Small intestine (tissue), 7 donors: ENCODE results near the gene CSRNP2. TPM values are rescaled to one million over a fixed set of nuclear protein-coding genes. Genes with fewer than 3 reads are reported as not detected.
"Not testable (repeated sequence)": the region's sequence is repeated elsewhere in the genome, so short reads cannot be mapped to it uniquely, and the experiment has no call there.

Experiments used
- DNase-seq, 2 donors: peaks; one replicate each; pipeline versions ENCODE4 v3.0.0 to v3.0.0-alpha.2; 2013
- FAIRE-seq: peaks from 2 replicates; lab custom pipeline; 2012; peaks lifted over from hg19 to GRCh38; lab: Jason Lieb, UNC
- H3K27ac ChIP-seq, 3 donors: one replicate each; pipeline ENCODE4 v1.5.1; 2013; ENCODE audit warnings: low read length in 2 of 3, mild to moderate bottlenecking in 2 of 3, control low read depth in 1 of 3, inconsistent platforms in 1 of 3, low read depth in 1 of 3, moderate library complexity in 1 of 3
- H3K27me3 ChIP-seq, 3 donors: one replicate each; pipeline ENCODE4 v1.6.1; 2013; ENCODE audit warnings: low read length in 3 of 3, inconsistent platforms in 1 of 3; ENCODE audit not compliant: control insufficient read depth in 3 of 3, insufficient read depth in 3 of 3
- H3K36me3 ChIP-seq, 3 donors: one replicate each; pipeline ENCODE4 v1.6.1; 2013; ENCODE audit warnings: low read length in 3 of 3, inconsistent platforms in 1 of 3, low read depth in 1 of 3, mild to moderate bottlenecking in 1 of 3, moderate library complexity in 1 of 3; ENCODE audit not compliant: control insufficient read depth in 3 of 3, insufficient read depth in 2 of 3
- H3K4me1 ChIP-seq, 3 donors: one replicate each; pipeline ENCODE4 v1.6.1; 2013; ENCODE audit warnings: low read length in 2 of 3, inconsistent platforms in 1 of 3, low read depth in 1 of 3, mild to moderate bottlenecking in 1 of 3, moderate library complexity in 1 of 3; ENCODE audit not compliant: control insufficient read depth in 3 of 3, insufficient read depth in 2 of 3
- H3K4me3 ChIP-seq, 3 donors: one replicate each; pipeline ENCODE4 v1.5.1; 2013; ENCODE audit warnings: low read length in 3 of 3, control low read depth in 1 of 3, inconsistent platforms in 1 of 3, low read depth in 1 of 3, mild to moderate bottlenecking in 1 of 3, moderate library complexity in 1 of 3
- H3K9me3 ChIP-seq, 2 donors: one replicate each; pipeline ENCODE4 v1.6.1; 2013; ENCODE audit warnings: low read depth in 1 of 2, low read length in 1 of 2; ENCODE audit not compliant: control insufficient read depth in 2 of 2, insufficient read depth in 1 of 2
- WGBS, 3 donors: extraction: QIAGEN DNeasy Blood & Tissue Kit; methylation state at CpG; one replicate each; pipeline ENCODE4 v1.1.7; 2013; 5-methylcytosine and 5-hydroxymethylcytosine counted together
- polyA plus RNA-seq, 4 donors: library from polyadenylated mRNA; stranded (reverse) in 3 of 4; unstranded in 1 of 4; fragments of 200-250 nt in 3 of 4; fragments of 120-200 nt in 1 of 4; gene quantifications; one replicate each; pipeline versions ENCODE4 v1.2.1 to v1.2.3, GENCODE V29; 2013
- donor health status: healthy with polysubstance abuse.
- donor health status: control.
- donor health status: control.
- donor health status: Bipolar disorder and iron deficiency.
- donor health status: healthy.

The CSRNP2 gene
- polyA plus RNA-seq, 4 donors, result 3.8 to 14.5 (median 8.1) TPM

DNA sequence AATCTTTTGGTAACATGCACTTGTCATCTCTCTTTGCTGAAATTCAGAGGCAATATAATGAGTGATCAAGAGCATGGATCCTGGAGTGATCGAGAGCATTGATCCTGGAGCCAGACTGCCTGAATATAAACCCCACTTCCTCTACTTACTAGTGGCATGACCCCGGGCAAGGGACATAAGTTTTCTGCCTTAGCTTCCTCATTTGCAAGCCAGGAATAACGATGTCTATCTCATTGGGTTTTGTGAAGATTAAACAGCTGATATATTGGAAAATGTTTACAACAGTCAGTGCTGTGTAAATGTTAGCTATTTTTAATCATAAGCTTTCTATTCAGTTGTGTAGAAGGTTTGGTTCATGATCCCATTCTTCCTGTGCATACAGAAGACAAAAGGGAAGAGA, 2.4 kb upstream of the CSRNP2 start:
- Histone ChIP-seq H3K27ac (no peak overlapping the region), H3K9me3 (no peaks in the 10 kb centered on the region)
- WGBS, 3 donors, result 46 to 56% (median 55%) methylated on average over 3 of the region's 3 CpGs

GRCh38 chr12:51082561-51083125, 753 bp downstream of the CSRNP2 start:
- Histone ChIP-seq H3K36me3 (peaks cover 0 to 3% (median 0%) of the 10 kb centered on the region in 3 donors), H3K27ac (peak overlapping the region; percentile 64 to 91 (median 71)), H3K4me1 (peaks cover 0 to 5% (median 0%) of the 10 kb centered on the region in 3 donors), H3K9me3 (no peaks in the 10 kb centered on the region), H3K4me3 (peak overlapping the region; percentile 65 to 90 (median 86)), H3K27me3 (no peaks in the 10 kb centered on the region)
- 3 to 4% (median 4%) methylated on average over 18 of the region's 18 CpGs for WGBS, 3 donors
- DNase-seq, result peak in 1 of 2 donors; percentile 42
- FAIRE-seq, result no peak

More for the DNA sequence above, 2.4 kb upstream of the CSRNP2 start:
- Histone ChIP-seq H3K4me3 (no peak overlapping the region), H3K4me1 (peaks cover 0 to 5% (median 0%) of the 10 kb centered on the region in 3 donors), H3K27me3 (no peaks in the 10 kb centered on the region), H3K36me3 (peaks cover 0 to 12% (median 0%) of the 10 kb centered on the region in 3 donors)
- no peak for FAIRE-seq
- DNase-seq, result no peak

DNA sequence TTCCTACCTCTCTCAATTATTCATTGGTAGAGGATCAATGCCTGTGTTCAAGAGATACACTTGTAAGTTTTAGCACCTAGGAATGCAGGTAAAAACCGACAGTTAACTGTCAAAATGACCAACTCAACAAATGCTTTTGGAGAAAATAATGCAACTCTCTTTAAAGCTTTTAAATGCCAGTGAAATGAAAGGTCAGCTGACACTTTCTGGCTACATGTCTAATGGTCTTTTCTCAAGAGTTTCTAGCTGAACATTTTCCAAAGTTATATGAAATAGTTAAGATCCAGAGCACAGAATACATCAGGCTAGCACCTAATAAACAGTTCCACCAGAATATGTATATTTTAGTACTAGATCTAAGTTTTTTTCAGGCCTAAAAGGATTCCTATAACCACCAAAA, 2.0 kb downstream of the CSRNP2 start:
- no peak overlapping the region for H3K4me3 ChIP-seq
- FAIRE-seq (no peak), DNase-seq (no peak)
- H3K36me3 ChIP-seq, result peaks cover under 1 to 2% (median under 1%) of the 10 kb centered on the region in 3 donors
- no peaks in the 10 kb centered on the region for H3K9me3 ChIP-seq
- H3K4me1 ChIP-seq, result peaks cover 0 to 5% (median 0%) of the 10 kb centered on the region in 3 donors
- 80 to 89% (median 86%) methylated on average over 1 of the region's 1 CpG for WGBS, 3 donors
- H3K27me3 ChIP-seq, result no peaks in the 10 kb centered on the region
- no peak overlapping the region for H3K27ac ChIP-seq

DNA sequence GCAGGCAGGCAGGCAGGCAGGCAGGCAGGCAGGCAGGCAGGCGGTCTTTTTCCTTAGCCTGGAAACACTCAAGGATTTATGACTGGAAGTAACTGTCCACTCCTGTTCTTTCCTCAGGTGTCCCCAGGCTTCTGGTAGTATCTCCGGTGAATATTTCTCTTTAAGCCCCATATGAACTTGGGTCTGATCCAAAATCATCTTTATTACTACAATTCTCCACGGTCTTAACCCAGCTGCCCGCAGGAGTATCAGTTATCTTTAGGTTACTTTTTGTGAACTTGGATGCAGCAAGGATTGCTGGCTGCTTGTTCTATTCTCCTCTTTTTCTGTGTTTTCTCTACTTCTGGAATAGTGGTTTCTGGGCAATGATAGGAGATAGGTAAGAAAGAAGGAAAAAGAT, 3.3 kb downstream of the CSRNP2 start:
- no peak overlapping the region for H3K27ac ChIP-seq
- H3K27me3 ChIP-seq, result no peaks in the 10 kb centered on the region
- 21 to 61% (median 51%) methylated on average over 3 to 4 of the region's 4 CpGs for WGBS, 3 donors
- no peak for DNase-seq
- no peak for FAIRE-seq
- peaks cover 0 to 5% (median 0%) of the 10 kb centered on the region in 3 donors for H3K4me1 ChIP-seq
- H3K4me3 ChIP-seq, result no peak overlapping the region
- peaks cover 2 to 9% (median 3%) of the 10 kb centered on the region in 3 donors for H3K36me3 ChIP-seq
- no peaks in the 10 kb centered on the region for H3K9me3 ChIP-seq

- FAIRE-seq, H3K27me3 ChIP-seq, H3K4me3 ChIP-seq, H3K4me1 ChIP-seq, H3K27ac ChIP-seq, H3K9me3 ChIP-seq, DNase-seq: not testable (repeated sequence)
- 91 to 96% (median 94%) methylated on average over 6 of the region's 6 CpGs for WGBS, 3 donors
- peaks cover 2 to 11% (median 3%) of the 10 kb centered on the region in 3 donors for H3K36me3 ChIP-seq
Measured at GRCh38 chr12:51078866-51079265, 4.5 kb downstream of the CSRNP2 start.

DNA sequence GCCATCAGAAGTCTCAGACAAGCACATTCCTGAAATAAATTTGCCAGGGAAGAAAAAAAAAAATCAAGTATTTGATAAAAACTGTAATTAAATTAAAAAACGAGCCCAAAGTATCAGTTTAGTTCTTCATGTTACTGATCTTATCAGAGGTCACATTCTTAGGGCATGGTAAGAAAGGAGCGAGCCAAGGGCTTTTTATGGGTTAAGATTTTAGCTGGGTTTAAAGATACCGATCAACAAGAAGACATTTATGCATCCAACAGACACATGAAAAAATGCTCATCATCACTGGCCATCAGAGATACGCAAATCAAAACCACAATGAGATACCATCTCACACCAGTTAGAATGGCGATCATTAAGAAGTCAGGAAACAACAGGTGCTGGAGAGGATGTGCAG, 5.0 kb downstream of the CSRNP2 start:
- not testable (repeated sequence) for H3K4me3 ChIP-seq, H3K27me3 ChIP-seq, H3K27ac ChIP-seq, H3K4me1 ChIP-seq, H3K9me3 ChIP-seq, DNase-seq, FAIRE-seq
- 76 to 87% (median 84%) methylated on average over 5 of the region's 5 CpGs for WGBS, 3 donors
- peaks cover 3 to 16% (median 5%) of the 10 kb centered on the region in 3 donors for H3K36me3 ChIP-seq

- Histone ChIP-seq H3K36me3 (peaks cover 3 to 20% (median 5%) of the 10 kb centered on the region in 3 donors), H3K4me3 (no peak overlapping the region), H3K4me1 (peaks cover 0 to 5% (median 0%) of the 10 kb centered on the region in 3 donors), H3K27me3 (no peaks in the 10 kb centered on the region), H3K9me3 (no peaks in the 10 kb centered on the region), H3K27ac (no peak overlapping the region)
- DNase-seq, result no peak
- no peak for FAIRE-seq
- 67 to 76% (median 67%) methylated on average over 5 of the region's 5 CpGs for WGBS, 3 donors
Measured at GRCh38 chr12:51077930-51078329, 5.5 kb downstream of the CSRNP2 start.

GRCh38 chr12:51076236-51076930, 7.0 kb downstream of the CSRNP2 start:
- Histone ChIP-seq H3K9me3 (no peaks in the 10 kb centered on the region), H3K27me3 (no peaks in the 10 kb centered on the region), H3K4me3 (no peak overlapping the region), H3K27ac (peak overlapping the region in 1 of 3 donors; percentile 5), H3K4me1 (no peaks in the 10 kb centered on the region), H3K36me3 (peaks cover 3 to 28% (median 10%) of the 10 kb centered on the region in 3 donors)
- FAIRE-seq (no peak), DNase-seq (no peak)
- WGBS, 3 donors, result 76 to 94% (median 84%) methylated on average over 10 of the region's 10 CpGs
